ENCODE data around the gene NECTIN1.
A peak's percentile ranks its signal among the peaks of the same experiment; 100 is the strongest.

The NECTIN1 gene

DNA sequence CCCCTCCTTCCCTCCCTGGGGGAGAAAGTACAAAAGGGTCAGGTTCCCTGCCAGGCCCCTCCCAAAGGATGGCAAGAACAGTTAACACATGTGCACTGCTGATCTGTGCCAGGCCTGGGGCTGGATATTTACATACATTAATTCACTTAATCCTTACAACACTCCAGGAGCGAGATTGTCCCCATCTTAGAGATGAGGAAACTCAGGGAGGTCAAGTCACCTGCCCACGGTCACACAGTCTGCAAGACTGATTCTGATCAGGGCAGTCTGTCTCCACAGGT lies 36.5 kb downstream of the NECTIN1 start:
- no peak for DNase-seq (ENCODE audit: low spot score)

DNA sequence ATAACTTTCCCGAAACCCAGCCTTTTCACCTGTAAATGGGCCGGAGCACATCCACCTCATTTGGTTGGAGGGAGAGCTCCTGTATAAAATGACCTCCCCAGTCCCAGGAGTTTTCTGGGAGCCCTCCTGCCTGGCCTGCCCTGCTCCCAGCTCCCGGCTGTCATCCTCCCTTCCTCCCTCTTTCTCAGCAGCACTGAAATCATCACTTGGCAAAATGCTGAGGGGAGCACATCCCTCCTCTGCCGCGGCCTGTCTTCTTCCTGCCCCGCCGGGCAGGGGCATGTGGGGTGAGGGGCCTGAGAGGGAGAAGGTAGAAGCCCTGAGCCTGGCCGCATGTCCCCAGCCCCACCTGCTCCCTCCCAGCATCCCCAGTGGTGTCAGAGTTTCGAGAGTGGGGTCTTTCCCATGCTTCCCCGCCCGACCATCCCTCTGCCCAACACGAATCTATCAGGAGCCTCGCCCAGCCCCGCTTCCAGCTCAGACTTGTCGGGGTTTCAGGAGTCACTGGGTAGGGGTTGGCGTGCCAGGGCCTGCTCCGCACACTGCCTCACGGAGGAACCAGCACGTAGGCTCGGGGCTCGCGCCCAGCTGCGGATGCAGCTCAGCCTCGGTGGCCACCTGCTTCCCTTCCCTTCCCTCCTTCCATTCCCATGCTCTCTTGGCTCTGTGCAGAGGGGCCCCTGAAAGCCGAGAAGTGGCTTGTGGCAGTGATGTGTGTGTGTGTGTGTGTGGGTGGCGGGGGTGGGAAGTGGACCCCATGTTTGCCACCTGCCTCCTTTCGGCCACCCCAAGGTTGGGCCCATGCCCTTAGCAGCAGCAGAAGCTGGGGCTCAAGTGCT lies 37.1 kb downstream of the NECTIN1 start:
- DNase-seq (ENCODE audit: low spot score): no peak

GRCh38 chr11:119691020-119691666 lies 37.9 kb downstream of the NECTIN1 start:
- no peak for DNase-seq (ENCODE audit: low spot score)

DNA sequence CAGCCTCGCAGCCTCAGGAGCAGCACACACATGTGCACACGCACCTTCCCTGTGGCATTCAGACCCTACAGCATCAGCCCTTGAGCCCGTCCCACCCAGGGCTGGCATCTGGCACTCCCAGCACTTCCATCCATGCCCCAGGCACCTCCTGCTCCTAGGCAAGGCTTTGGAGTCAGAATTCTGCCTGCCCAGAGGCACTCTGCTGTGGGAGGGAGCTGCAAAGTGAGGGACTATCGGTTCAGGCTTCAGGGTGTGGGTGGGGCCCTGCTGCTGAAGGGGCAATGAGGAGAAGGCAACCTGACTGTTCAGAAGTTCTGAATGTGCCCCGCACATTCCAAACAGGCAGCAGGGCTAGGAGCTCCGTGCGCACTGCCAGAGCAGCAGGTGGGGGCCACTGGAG lies 39.7 kb downstream of the NECTIN1 start:
- DNase-seq (ENCODE audit: low spot score): no peak

- DNase-seq (ENCODE audit: low spot score): no peak
Observed at GRCh38 chr11:119688356-119688755, 40.6 kb downstream of the NECTIN1 start.

DNA sequence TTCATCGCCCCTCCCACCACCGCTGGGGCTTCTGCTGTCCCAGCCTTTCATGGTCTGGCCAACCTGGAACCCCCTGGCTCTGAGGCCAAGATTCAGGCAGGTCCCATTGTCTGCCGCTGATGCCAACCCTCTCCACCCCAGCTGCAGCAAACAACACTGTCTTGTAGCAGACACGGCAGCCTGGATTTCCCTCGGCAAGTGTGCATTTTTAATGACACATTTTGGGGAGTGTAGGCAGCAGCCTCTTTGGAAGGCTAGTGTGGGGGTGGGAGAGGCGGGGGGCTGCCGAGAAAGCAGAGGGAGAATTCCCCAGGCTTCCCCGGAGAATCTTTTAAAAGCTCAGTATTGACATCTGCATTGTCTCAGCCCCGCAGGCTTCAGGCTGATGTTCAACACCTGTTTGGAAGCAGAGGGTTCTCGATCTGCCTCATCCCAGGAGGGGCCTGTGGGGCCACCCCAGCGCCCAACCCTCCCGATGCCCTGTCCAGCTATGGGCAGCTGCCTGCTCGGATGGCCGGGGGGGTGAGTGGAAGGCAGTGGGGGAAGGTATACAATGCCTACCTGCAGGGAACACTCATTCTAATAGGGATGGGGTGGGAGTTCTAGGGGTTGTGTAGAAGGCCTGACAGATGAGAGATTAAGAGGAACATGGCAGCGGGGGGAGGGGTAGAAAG lies 41.5 kb downstream of the NECTIN1 start:
- no peak for DNase-seq (ENCODE audit: low spot score)

DNA sequence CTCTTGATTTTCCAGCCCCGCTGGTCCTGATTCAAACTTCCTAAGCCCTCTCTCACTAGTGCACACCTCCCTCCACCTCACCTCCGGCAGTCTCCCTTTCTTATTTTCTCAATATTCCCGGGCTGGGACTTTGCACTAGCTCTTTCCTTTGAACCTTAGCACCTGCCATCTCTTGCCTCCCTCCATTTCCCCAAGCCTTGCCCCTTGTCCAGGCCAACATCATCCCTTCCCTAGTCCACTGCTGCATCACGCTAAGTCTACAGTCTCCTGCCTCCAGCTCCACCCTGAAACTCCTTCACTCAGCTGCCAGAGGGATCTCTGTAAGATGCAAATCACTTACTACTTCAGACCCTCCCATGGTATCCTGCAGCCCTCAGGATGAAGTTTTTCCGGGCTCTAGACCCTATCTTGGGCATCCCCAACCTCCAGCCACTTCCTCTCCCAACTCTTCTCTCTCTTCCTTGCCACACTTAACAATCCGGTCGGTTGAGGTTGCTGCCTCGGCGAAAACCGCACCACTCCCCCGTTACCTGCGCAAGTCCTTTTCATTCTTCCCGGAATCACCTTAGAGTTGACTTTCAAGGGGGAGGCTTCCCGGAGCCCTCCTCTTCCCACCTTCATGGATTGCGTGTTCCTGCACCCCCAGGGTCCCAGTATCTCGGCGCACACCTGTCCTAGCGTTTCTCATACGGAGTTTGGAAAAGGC lies 42.7 kb downstream of the NECTIN1 start:
- no peak for DNase-seq (ENCODE audit: low spot score)

GRCh38 chr11:119685111-119685746 lies 43.8 kb downstream of the NECTIN1 start:
- no peak for DNase-seq (ENCODE audit: low spot score)

- DNase-seq (ENCODE audit: low spot score): peak; percentile 78
Observed at GRCh38 chr11:119684361-119685110, 44.5 kb downstream of the NECTIN1 start.

- DNase-seq (ENCODE audit: low spot score): no peak
Observed at GRCh38 chr11:119683783-119684182, 45.2 kb downstream of the NECTIN1 start.

DNA sequence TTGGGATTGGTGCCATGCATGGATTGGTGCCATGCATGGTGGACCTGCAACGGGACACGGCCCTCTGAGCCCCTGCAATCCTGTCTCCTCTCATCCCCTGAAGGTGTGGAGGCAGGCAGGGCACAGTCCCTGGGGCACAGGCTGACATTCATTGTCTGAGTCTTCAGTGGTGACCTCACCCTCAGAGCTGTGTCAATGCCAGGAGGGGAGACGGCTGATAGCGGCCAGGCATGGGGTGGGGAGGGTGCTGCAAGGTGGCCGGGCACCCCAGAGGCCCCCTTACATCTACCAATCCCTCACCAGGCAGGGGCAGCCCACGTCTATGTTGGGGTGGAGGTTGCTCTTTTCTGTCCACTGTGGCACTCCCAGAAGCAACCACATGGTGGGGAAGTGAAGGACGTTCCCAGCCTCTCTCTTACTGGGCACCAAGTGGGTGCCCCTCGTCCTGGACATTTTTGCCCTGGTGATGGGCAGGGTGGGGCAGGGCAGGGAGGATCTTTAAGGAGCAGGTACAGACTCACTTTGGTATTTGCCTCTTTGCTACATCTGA lies 47.6 kb downstream of the NECTIN1 start:
- no peak for DNase-seq (ENCODE audit: low spot score)

- no peak for DNase-seq (ENCODE audit: low spot score)
Observed at GRCh38 chr11:119680541-119681360, 48.2 kb downstream of the NECTIN1 start.

- no peak for DNase-seq (ENCODE audit: low spot score)
Observed at GRCh38 chr11:119679346-119679745, 49.7 kb downstream of the NECTIN1 start.

DNA sequence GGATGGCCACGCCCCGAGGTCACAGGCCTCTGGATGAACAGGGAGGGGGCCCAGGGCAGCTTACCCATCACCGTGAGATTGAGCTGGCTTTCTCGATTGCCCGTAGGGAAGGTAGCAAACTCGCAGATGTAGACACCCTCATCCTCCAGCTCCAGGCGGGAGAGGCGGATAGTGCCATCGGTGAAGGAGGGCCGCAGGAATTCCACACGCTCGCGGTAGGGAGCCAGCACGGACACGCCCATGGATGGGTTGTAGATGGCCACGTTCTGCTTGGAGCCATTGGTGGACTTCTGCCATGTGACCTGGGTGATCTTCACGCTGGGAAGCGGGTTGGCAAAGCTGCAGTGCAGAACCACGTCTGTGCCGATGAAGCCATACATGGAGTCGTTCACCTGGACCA lies 50.6 kb downstream of the NECTIN1 start:
- no peak for DNase-seq (ENCODE audit: low spot score)

DNA sequence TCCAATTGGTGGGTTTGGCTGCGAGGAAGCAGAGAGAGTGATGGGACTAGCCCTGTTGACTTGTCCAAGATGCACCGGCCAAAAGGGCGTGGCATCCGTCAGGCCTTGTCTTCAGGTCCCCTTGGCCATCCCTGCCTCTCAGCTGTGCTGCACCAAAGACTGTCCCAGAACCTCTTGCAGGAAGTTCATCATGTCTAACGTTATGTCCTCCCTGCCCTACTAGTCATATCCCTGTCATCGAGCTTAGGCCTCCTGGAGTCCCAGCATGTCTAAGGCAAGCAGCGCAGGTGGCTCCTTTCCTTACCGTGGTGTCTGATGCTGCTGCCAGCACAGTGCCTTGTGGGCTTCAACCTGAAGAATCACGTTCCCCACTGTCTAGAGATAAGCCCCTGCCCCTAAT lies 51.2 kb downstream of the NECTIN1 start:
- DNase-seq (ENCODE audit: low spot score): no peak

- no peak for DNase-seq (ENCODE audit: low spot score)
Observed at GRCh38 chr11:119676461-119677020, 52.5 kb downstream of the NECTIN1 start.

GRCh38 chr11:119673759-119674336 lies 55.2 kb downstream of the NECTIN1 start:
- no peak for DNase-seq (ENCODE audit: low spot score)

- DNase-seq (ENCODE audit: low spot score): no peak
Observed at GRCh38 chr11:119673052-119673758, 55.8 kb downstream of the NECTIN1 start.

GRCh38 chr11:119672597-119672996 lies 56.4 kb downstream of the NECTIN1 start:
- DNase-seq (ENCODE audit: low spot score): no peak

Measured in AG08396 (cell line).